H1 (cell line): ENCODE measurements around the gene ATOH8. TPM values are rescaled to one million over a fixed set of nuclear protein-coding genes. Genes with fewer than 3 reads are reported as not detected.

Source experiments
- CTCF ChIA-PET: fragments of 300-600 bp; sonication (Branson Sonifier 250); formaldehyde crosslinking; loops from one replicate; lab custom pipeline; 2021; ENCODE audit not compliant: partially characterized antibody; lab: Charles Lee
- POLR2A ChIA-PET: fragments of 300-600 bp; sonication (Branson Sonifier 250); formaldehyde crosslinking; loops from one replicate; lab custom pipeline; 2021; ENCODE audit warnings: inconsistent platforms; ENCODE audit not compliant: partially characterized antibody; lab: Charles Lee
- DNase-seq, 2 experiments: peaks; one replicate each; pipeline versions ENCODE4 v3.0.0 to v3.0.0-alpha.2; 2010 to 2022; ENCODE audit warnings: low spot score in 2 of 2, low read depth in 1 of 2, mixed read lengths in 1 of 2
- FAIRE-seq: peaks from 2 replicates; lab custom pipeline; 2011; peaks lifted over from hg19 to GRCh38; lab: Jason Lieb, UNC
- H2AFZ ChIP-seq: 2 replicates; pipeline ENCODE4 v1.8.1; 2012; ENCODE audit warnings: low read length, inconsistent platforms
- H2AK5ac ChIP-seq: 2 replicates; pipeline ENCODE4 v1.6.1; 2013; ENCODE audit warnings: low read depth, low read length
- H2BK120ac ChIP-seq: replicated peaks from 2 replicates; pipeline ENCODE3; 2013; ENCODE audit warnings: low read depth, low read length, inconsistent platforms
- H2BK12ac ChIP-seq: 2 replicates; pipeline ENCODE4 v1.6.1; 2013; ENCODE audit warnings: low read depth, low read length
- H2BK15ac ChIP-seq: 2 replicates; pipeline ENCODE4 v1.6.1; 2013; ENCODE audit warnings: low read length
- H2BK20ac ChIP-seq: 2 replicates; pipeline ENCODE4 v1.6.1; 2013; ENCODE audit warnings: low read length
- H2BK5ac ChIP-seq: 2 replicates; pipeline ENCODE4 v1.6.1; 2013; ENCODE audit warnings: low read depth, low read length
- H3K14ac ChIP-seq: 2 replicates; pipeline ENCODE4 v1.6.1; 2013; ENCODE audit warnings: inconsistent platforms; ENCODE audit not compliant: insufficient read length
- H3K18ac ChIP-seq: 2 replicates; pipeline ENCODE4 v1.6.1; 2013; ENCODE audit warnings: low read length; ENCODE audit errors: extremely low read depth
- H3K23ac ChIP-seq: 2 replicates; pipeline ENCODE4 v1.6.1; 2013; ENCODE audit warnings: inconsistent platforms; ENCODE audit not compliant: insufficient read length
- H3K23me2 ChIP-seq: 2 replicates; pipeline ENCODE4 v1.6.1; 2013; ENCODE audit warnings: low read depth, low read length
- H3K27ac ChIP-seq: 2 replicates; pipeline ENCODE4 v1.6.1; 2011; ENCODE audit warnings: low read depth, low read length, inconsistent platforms
- H3K27me3 ChIP-seq, 4 experiments: replicated peaks in 1 of 4; 1 replicate in 1 of 4; 2 replicates in 3 of 4; pipeline versions ENCODE4 v1.6.1 to v1.8.1; 2011 to 2013; ENCODE audit warnings: low read length in 3 of 4, mild to moderate bottlenecking in 3 of 4, inconsistent platforms in 2 of 4, mixed read lengths in 2 of 4, moderate library complexity in 1 of 4; ENCODE audit not compliant: control insufficient read depth in 3 of 4, insufficient read depth in 3 of 4; ENCODE audit errors: extremely low read depth in 1 of 4
- H3K36me3 ChIP-seq, 4 experiments: 2 replicates each; pipeline versions ENCODE4 v1.6.1 to v1.8.1; 2011 to 2013; ENCODE audit warnings: mild to moderate bottlenecking in 4 of 4, low read length in 3 of 4, moderate library complexity in 2 of 4, control low read depth in 1 of 4, inconsistent platforms in 1 of 4; ENCODE audit not compliant: insufficient read depth in 4 of 4, control insufficient read depth in 2 of 4
- H3K4ac ChIP-seq: replicated peaks from 2 replicates; pipeline ENCODE3; 2013; ENCODE audit warnings: low read length, low read depth, mixed read lengths, inconsistent platforms; ENCODE audit not compliant: insufficient read length
- H3K4me1 ChIP-seq, 4 experiments: replicated peaks in 1 of 4; 1 replicate in 1 of 4; 2 replicates in 3 of 4; pipeline versions ENCODE4 v1.6.1 to v1.8.1; 2011 to 2013; ENCODE audit warnings: low read length in 3 of 4, inconsistent platforms in 2 of 4, mixed read lengths in 1 of 4; ENCODE audit not compliant: insufficient read depth in 4 of 4, control insufficient read depth in 3 of 4
- H3K4me2 ChIP-seq, 2 experiments: 2 replicates each; pipeline versions ENCODE4 v1.6.1 to v1.8.1; 2011 to 2013; ENCODE audit warnings: low read depth in 2 of 2, low read length in 2 of 2, control low read depth in 1 of 2, inconsistent platforms in 1 of 2, mild to moderate bottlenecking in 1 of 2; ENCODE audit not compliant: insufficient read depth in 1 of 2
- H3K4me3 ChIP-seq, 4 experiments: fragments of 200-600, 300-600 bp in 1 of 4; sonication (generic), shearing (Covaris generic), sonication (Bioruptor Twin) in 1 of 4; 2 replicates each; pipeline versions ENCODE4 v1.5.1 to v1.8.1; 2011 to 2016; ENCODE audit warnings: low read length in 4 of 4, low read depth in 3 of 4, control low read depth in 2 of 4, inconsistent platforms in 2 of 4, mild to moderate bottlenecking in 2 of 4, mixed read lengths in 1 of 4, moderate library complexity in 1 of 4; ENCODE audit not compliant: insufficient read depth in 2 of 4; ENCODE audit errors: extremely low read depth in 1 of 4
- H3K56ac ChIP-seq: replicated peaks from 2 replicates; pipeline ENCODE3; 2013; ENCODE audit warnings: low read depth, mild to moderate bottlenecking, mixed read lengths, low read length, inconsistent platforms; ENCODE audit not compliant: insufficient read length
- H3K79me1 ChIP-seq: 2 replicates; pipeline ENCODE4 v1.6.1; 2013; ENCODE audit warnings: low read depth, low read length, control low read depth
- H3K79me2 ChIP-seq, 2 experiments: 2 replicates each; pipeline versions ENCODE4 v1.6.1 to v1.8.1; 2012 to 2013; ENCODE audit warnings: low read length in 2 of 2, mild to moderate bottlenecking in 2 of 2, inconsistent platforms in 1 of 2; ENCODE audit not compliant: insufficient read depth in 2 of 2, control insufficient read depth in 1 of 2
- H3K9ac ChIP-seq, 4 experiments: replicated peaks in 1 of 4; 1 replicate in 1 of 4; 2 replicates in 3 of 4; pipeline versions ENCODE4 v1.6.1 to v1.8.1; 2011 to 2013; ENCODE audit warnings: low read depth in 3 of 4, low read length in 3 of 4, control low read depth in 2 of 4, mild to moderate bottlenecking in 2 of 4, moderate library complexity in 2 of 4, inconsistent platforms in 1 of 4; ENCODE audit errors: extremely low read depth in 1 of 4
- H3K9me3 ChIP-seq, 2 experiments: 2 replicates each; pipeline versions ENCODE4 v1.6.1 to v1.8.1; 2012 to 2013; ENCODE audit warnings: mild to moderate bottlenecking in 2 of 2, moderate library complexity in 2 of 2, control low read depth in 1 of 2, inconsistent platforms in 1 of 2, low read depth in 1 of 2, low read length in 1 of 2, mixed read lengths in 1 of 2; ENCODE audit not compliant: insufficient read depth in 2 of 2
- H4K20me1 ChIP-seq, 2 experiments: replicated peaks in 1 of 2; 2 replicates each; pipeline versions ENCODE3 to v1.8.1; 2011 to 2013; ENCODE audit warnings: inconsistent platforms in 2 of 2, low read length in 2 of 2, mild to moderate bottlenecking in 1 of 2; ENCODE audit not compliant: insufficient read depth in 2 of 2, control insufficient read depth in 1 of 2
- H4K5ac ChIP-seq: 2 replicates; pipeline ENCODE4 v1.6.1; 2013; ENCODE audit warnings: low read length, low read depth, mixed read lengths, inconsistent platforms; ENCODE audit not compliant: insufficient read length
- H4K8ac ChIP-seq: 2 replicates; pipeline ENCODE4 v1.8.0; 2013; ENCODE audit warnings: mild to moderate bottlenecking, moderate library complexity, low read length, inconsistent platforms; ENCODE audit not compliant: insufficient read depth; ENCODE audit errors: extremely low read depth
- H4K91ac ChIP-seq: replicated peaks from 2 replicates; pipeline ENCODE3; 2013; ENCODE audit warnings: low read length, mixed read lengths, inconsistent platforms; ENCODE audit not compliant: insufficient read length
- ASH2L ChIP-seq: fragments of 200-600, 300-600 bp; sonication (generic); IDR thresholded peaks from one replicate; pipeline ENCODE4 v1.7.1; 2017; ENCODE audit warnings: low read length
- PHF8 ChIP-seq: fragments of 200-600 bp; sonication (generic); conservative IDR thresholded peaks from 2 replicates; pipeline ENCODE4 v1.7.1; 2012; ENCODE audit warnings: low read depth, mild to moderate bottlenecking, inconsistent platforms, low read length, moderate library complexity
- TAF1 ChIP-seq: IDR thresholded peaks from 2 replicates; pipeline ENCODE4 v1.6.1; 2011; ENCODE audit warnings: mild to moderate bottlenecking, low read depth, low read length
- TEAD4 ChIP-seq: IDR thresholded peaks from 2 replicates; pipeline ENCODE4 v1.6.1; 2012; ENCODE audit warnings: low read depth, low read length, inconsistent platforms, mixed read lengths
- WGBS, 2 experiments: shearing (Covaris generic) in 1 of 2; methylation state at CpG; one replicate each; pipeline versions ENCODE4 v1.1.6 to v1.1.7; 2013 to 2015; ENCODE audit warnings: low lambda C conversion rate in 2 of 2, mixed read lengths in 2 of 2, inconsistent platforms in 1 of 2, low coverage in 1 of 2, missing lambda C conversion rate in 1 of 2; ENCODE audit not compliant: insufficient replicate concordance in 2 of 2, insufficient coverage in 1 of 2, insufficient read length in 1 of 2; ENCODE audit errors: extremely low coverage in 1 of 2, missing lambda C conversion rate in 1 of 2; 5-methylcytosine and 5-hydroxymethylcytosine counted together
- polyA plus RNA-seq, 7 experiments: library from polyadenylated mRNA; depleted of rRNA in 3 of 7; stranded (reverse) in 5 of 7; unstranded in 2 of 7; fragments of >200 nt in 5 of 7; fragments of 200-250 nt in 2 of 7; gene quantifications; 1 replicate in 5 of 7; 2 replicates in 1 of 7; 4 replicates in 1 of 7; pipeline versions ENCODE4 v1.2.1 to v1.2.3, GENCODE V29; 2011 to 2013; ENCODE audit warnings: missing spikeins in 2 of 7, mixed read lengths in 2 of 7
- total RNA-seq: library from RNA; stranded (reverse); fragmentation: NEBNext Ultra II Directional; extraction: Animal tissue kit (Norgen Biotek cat#: 25700); gene quantifications from 2 replicates; pipeline ENCODE4 v1.2.1, GENCODE V29; 2021

The ATOH8 gene
- total and polyA plus RNA-seq, 2 of the 8 experiments (the other 6 are each of a cell fraction or from before 2014, with no cell fraction given), result 0.50 to 0.53 TPM

GRCh38 chr2:85779641-85780315, 26.0 kb downstream of the ATOH8 start:
- CTCF ChIA-PET, result interaction anchor here (1.0 to 38.6 kb wide), 2 partner anchors 25 to 51 kb away, joined by 3 to 986 read pairs; partner anchors contain the start of gene ATOH8
- Histone ChIP-seq H2BK15ac (no peak overlapping the region), H3K4me1 (peaks cover 0 to 4% (median 2%) of the 10 kb centered on the region in 4 experiments; a peak in 4 of 7 replicates), H3K18ac (no peak overlapping the region), H3K4me2 (no peak overlapping the region), H3K27ac (no peak overlapping the region), H4K8ac (no peak overlapping the region), H2AFZ (no peak overlapping the region), H3K79me2 (no peaks in the 10 kb centered on the region), H2AK5ac (no peak overlapping the region), H3K23me2 (no peaks in the 10 kb centered on the region), H4K91ac (no peak overlapping the region), H3K14ac (no peak overlapping the region), H3K4me3 (no peak overlapping the region), H3K9me3 (no peaks in the 10 kb centered on the region), H2BK5ac (no peak overlapping the region), H2BK20ac (no peak overlapping the region), H2BK120ac (no peak overlapping the region), H3K9ac (no peak overlapping the region), H3K56ac (no peak overlapping the region), H3K27me3 (no peaks in the 10 kb centered on the region), H4K5ac (no peak overlapping the region), H3K36me3 (no peaks in the 10 kb centered on the region), H3K79me1 (no peaks in the 10 kb centered on the region), H2BK12ac (no peak overlapping the region), H3K4ac (no peak overlapping the region), H3K23ac (no peak overlapping the region), H4K20me1 (no peaks in the 10 kb centered on the region)
- FAIRE-seq (no peak), DNase-seq (no peak)
- POLR2A ChIA-PET, result no interaction called here
- WGBS, 2 experiments, result 85% methylated on average over 12 of the region's 12 CpGs; no CpG with 5 or more reads in 1 of the 2 experiments
- TF ChIP-seq TAF1 (no peak), ASH2L (no peak), PHF8 (no peak), TEAD4 (no peak)
